HG02840 (cell line): ENCODE results near the gene HCRT.
"Not testable (repeated sequence)": the region's sequence is repeated elsewhere in the genome, so short reads cannot be mapped to it uniquely, and the experiment has no call there.

Experiments
- ATAC-seq: cut with Tn5 transposase; IDR thresholded peaks from one replicate; pipeline ENCODE4 v1.9.1; 2021; ENCODE audit warnings: mild to moderate bottlenecking, moderate library complexity, moderate number of reproducible peaks; ENCODE audit not compliant: unreplicated experiment, low FRiP score

Gene HCRT

GRCh38 chr17:42184713-42185620 is at the start of gene HCRT:
HCRT (minus strand) TSS chr17:42185452; CDS start chr17:42185365, 87 bp downstream.
- ATAC-seq, result no peak

GRCh38 chr17:42233994-42234393 is 48.7 kb upstream of the HCRT start:
- no peak for ATAC-seq

- no peak for ATAC-seq
Measured at GRCh38 chr17:42233156-42233555, 47.9 kb upstream of the HCRT start.

GRCh38 chr17:42230225-42230624 is 45.0 kb upstream of the HCRT start:
- ATAC-seq, result no peak

GRCh38 chr17:42227849-42228700 is 42.8 kb upstream of the HCRT start:
- no peak for ATAC-seq

GRCh38 chr17:42225646-42226045 is 40.4 kb upstream of the HCRT start:
- no peak for ATAC-seq

GRCh38 chr17:42224651-42225050 is 39.4 kb upstream of the HCRT start:
- ATAC-seq, result no peak

- ATAC-seq, result no peak
Measured at GRCh38 chr17:42221886-42222745, 36.9 kb upstream of the HCRT start.

GRCh38 chr17:42219280-42219679 is 34.0 kb upstream of the HCRT start:
- not testable (repeated sequence) for ATAC-seq

GRCh38 chr17:42214156-42214555 is 28.9 kb upstream of the HCRT start:
- no peak for ATAC-seq

GRCh38 chr17:42212382-42212781 is 27.1 kb upstream of the HCRT start:
- ATAC-seq, result no peak

GRCh38 chr17:42211921-42212341 is 26.7 kb upstream of the HCRT start:
- ATAC-seq, result not testable (repeated sequence)

GRCh38 chr17:42210046-42210445 is 24.8 kb upstream of the HCRT start:
- ATAC-seq, result no peak

- not testable (repeated sequence) for ATAC-seq
Measured at GRCh38 chr17:42206153-42206612, 20.9 kb upstream of the HCRT start.

GRCh38 chr17:42203354-42203753 is 18.1 kb upstream of the HCRT start:
- no peak for ATAC-seq

- ATAC-seq, result no peak
Measured at GRCh38 chr17:42202696-42203095, 17.4 kb upstream of the HCRT start.

- no peak for ATAC-seq
Measured at GRCh38 chr17:42202159-42202558, 16.9 kb upstream of the HCRT start.

- no peak for ATAC-seq
Measured at GRCh38 chr17:42201458-42201772, 16.2 kb upstream of the HCRT start.

- no peak for ATAC-seq
Measured at GRCh38 chr17:42200706-42201457, 15.6 kb upstream of the HCRT start.
